ENCODE results near the gene NFS1. TPM values are rescaled to one million over a fixed set of nuclear protein-coding genes. Genes with fewer than 3 reads are reported as not detected.
"Not testable (repeated sequence)": the region's sequence is repeated elsewhere in the genome, so short reads cannot be mapped to it uniquely, and the experiment has no call there.

NFS1 gene
- total RNA-seq, 1 experiment from 2014 or later: 36.7 TPM

DNA sequence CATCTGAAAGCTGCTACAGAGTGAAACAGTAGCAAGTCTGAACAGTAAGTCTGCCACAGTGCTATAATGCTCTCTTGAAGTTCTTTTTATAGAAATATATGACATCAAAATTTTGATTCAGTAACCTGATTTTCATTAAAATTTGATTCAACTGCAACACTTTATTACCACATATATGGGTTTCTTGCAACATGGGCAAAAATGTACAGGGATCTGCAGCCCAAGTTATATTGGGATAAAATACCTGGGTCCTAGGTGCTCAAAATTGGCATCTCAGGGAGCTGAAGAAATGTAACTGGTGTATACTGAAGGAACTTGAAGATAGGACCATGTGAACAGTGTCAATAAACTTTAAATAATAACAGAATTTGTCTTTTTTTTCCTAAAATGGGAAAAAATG is 10.9 kb upstream of the NFS1 start:
- no peak for DNase-seq (ENCODE audit: low spot score)

DNA sequence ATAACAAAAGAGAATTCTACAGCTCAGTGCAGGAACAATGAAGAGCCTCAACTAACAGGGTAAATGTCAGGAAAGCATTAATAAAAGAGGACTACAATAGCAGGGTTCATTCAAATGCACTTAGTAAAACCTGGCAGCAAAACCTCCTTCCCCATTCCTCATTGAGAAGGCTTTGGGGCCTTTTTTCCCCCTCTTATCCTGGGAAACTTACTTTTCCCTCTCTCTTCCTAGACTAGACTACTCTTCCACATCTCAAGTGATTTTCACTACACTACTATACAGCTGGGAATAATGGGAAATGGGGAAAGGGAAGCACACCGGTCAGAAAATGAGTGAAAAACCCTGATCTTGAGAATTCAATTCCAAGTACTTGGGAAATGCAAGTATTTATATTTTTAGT is 10.1 kb upstream of the NFS1 start:
- DNase-seq (ENCODE audit: low spot score): no peak

DNA sequence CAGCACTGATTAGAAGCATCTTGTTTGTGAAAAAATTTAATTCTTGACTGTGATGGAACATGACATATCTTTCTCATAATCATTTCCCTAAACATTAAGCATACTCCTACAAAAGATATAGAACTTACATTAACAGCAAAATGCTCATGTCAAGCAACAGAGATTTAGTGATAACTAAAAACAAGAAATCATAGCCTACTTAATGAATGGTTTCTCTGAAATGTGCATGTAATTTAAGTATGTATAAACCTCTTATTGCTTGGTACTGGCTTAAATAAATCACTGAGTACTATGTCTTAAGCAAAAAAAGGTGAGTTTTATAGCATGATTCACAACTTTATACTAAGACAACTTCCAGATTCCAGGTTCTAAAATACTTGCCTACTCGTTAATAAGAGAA is 9.3 kb upstream of the NFS1 start:
- no peak for DNase-seq (ENCODE audit: low spot score)

DNA sequence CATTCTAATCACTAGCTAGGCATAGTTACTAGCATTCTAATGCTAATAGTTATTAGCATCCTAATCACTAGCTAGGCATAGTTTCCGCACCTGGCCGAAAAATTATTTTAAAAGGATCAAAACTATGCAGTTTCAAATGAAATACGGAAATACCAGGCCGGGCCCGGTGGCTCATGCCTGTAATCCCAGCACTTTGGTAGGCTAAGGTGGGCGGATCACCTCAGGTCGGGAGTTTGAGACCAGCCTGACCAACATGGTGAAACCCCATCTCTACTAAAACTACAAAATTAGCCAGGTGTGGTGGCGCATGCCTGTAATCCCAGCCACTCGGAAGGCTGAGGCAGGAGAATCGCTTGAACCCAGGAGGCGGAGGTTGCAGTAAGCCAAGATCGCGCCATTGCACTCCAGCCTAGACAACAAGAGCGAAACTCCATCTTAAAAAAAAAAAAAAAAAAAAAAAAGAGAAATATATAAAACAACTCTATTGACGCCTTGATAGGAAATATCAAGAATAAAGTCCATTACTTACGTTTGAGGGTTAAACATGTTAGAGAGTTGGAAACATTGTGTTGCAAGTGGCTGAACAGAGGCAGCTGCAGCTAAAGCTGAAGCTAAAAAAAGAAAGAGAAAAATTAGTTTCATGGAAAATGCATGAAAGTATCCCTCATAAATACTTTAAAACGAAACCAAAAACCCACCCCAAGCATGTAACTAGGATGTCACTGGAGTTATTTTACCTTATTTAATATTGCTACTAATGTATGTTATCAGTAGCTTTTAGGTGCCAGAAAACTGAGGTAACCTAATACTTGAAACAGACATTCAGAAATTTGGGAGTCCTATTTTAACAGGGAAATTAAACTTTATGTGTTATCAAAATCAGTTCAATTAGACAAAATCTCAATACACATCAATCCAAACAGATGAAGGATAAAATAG is 7.7 kb upstream of the NFS1 start:
- DNase-seq (ENCODE audit: low spot score): not testable (repeated sequence)

DNA sequence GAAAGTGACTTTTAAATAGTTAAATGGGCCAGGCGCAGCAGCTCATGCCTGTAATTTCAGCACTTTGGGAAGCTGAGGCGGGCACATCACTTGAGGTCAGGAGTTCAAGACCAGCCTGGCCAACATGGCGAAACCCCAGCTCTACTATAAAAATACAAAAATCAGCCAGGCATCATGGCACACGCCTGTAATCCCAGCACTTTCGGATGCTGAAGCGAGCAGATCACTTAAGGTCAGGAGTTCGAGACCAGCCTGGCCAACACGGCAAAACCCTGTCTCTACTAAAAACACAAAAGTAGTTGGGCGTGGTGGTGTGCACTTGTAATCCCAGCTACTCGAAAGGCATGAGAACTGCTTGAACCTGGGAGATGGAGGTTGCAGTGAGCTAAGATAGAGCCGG is 6.7 kb upstream of the NFS1 start:
- DNase-seq (ENCODE audit: low spot score): not testable (repeated sequence)

DNA sequence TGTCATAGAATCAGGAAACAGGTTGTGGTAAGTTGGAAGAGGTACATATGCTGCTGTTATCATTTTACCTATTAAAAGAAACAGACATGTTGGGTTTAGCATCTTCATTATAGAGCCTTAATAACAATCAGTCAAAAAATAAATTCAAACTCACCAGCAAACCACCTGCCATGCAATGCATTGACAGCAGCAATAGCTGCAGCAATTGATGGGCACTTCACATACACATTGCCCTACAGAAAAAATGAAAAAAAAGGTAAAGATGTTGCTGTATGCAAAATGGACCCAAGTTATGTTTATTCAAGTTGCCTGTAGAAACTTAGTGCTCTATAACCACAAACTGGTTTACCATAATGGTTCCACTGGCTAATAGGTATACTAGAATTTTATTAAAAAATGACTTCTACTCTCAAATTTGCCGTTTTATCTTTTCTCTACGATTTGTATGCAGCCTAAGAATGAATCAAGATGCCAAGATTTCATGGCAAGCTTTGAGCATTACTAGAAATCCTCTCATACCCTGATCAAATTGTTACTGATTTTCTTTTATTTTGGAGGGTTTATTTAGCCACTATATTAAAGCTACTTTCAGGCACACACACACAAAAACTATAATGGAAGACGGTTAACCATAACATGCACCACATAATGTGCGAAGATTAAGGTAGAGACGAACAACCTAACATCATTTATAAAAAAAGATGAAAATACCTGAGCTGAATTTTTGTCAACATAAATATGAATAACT is 5.5 kb upstream of the NFS1 start:
- DNase-seq (ENCODE audit: low spot score): no peak

DNA sequence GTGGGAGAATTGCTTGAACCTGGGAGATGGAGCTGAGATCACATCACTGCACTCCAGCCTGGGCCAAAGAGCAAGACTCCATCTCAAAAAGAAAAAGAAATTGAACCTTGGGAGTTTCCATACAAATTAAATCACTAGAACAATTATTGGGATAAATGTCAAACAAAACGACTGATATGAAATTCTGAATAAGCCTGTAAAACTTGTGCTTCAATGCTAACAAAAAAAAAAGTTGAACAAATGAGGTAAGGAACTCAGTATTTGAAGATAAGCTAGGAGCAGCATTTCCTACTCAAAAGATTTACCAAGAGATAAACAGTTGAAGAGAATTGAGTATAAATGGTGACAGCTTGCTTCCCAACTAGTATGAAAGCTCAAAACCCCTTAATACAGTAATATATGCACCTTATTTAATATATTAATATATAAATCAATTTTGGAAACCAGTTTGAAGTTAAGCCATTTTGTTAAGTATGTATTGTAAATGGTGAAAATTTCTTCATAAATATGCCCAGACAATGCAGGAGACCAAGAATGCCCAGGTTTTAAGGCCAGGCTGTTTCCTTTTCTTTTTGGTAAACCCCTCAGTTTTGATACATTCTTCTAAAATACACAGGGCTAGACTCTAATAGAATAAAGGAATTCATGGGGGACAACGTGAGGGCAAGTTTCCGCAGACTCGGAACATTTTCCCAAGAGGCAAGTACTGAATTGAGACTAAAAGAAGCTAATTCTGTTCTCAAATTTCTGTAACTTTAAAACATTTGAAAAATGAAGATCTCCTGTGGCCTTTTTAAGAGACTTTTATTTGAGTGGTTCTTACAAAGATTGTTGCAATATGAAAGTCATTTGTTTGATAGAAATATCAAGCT is 3.9 kb upstream of the NFS1 start:
- no peak for DNase-seq (ENCODE audit: low spot score)

DNA sequence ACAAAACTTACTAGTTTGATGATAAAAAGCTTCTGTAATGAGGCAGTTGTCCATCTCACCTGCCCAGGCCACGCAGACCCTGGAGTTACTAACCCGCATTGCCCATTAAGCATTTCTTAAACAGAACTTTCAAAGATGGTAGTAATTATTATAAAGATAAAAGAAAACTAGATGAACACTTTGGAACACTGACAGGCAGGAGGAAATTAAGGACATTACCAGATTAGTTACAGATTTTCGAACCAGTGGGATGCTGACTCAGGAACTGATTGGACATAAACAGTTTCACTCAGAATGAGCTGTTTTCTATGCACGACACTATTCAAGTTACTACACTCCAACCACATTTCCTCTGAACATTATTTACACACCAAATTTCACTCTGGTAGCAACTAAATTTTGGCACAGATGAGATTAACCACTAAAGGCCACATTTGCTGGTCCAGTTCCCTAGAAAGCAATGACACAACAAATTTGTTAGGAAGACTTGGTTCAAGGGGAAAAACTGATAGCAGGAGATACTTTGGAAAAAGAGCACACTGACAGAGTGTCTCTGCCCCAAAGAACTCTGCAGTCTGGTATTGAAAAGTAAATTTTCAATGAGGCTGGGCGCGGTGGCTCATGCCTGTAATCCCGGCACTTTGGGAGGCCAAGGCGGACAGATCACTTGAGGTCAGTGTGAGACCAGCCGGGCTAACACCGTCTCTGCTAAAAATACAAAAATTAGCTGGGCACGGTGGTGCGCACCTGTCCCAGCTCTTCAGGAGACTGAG is 3.1 kb upstream of the NFS1 start:
- no peak for DNase-seq (ENCODE audit: low spot score)

DNA sequence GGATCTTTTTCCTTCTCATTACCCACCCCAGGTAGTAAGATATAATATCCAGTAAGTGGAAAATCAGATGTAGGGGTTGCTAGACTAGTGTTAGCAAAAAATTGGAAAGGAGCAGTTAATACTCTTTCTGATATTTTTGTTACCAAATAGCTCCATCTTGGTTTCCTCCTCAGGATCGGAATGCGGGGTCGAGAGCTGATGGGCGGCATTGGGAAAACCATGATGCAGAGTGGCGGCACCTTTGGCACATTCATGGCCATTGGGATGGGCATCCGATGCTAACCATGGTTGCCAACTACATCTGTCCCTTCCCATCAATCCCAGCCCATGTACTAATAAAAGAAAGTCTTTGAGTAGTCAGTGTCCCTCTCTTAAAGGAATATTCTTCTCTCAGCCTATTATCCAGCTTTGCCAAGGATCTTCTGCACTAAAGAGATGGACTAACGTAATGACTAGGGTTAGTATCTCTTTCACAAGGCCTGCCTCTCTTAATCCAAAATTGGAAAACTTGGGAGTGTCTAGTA is 1.5 kb upstream of the NFS1 start:
- no peak for DNase-seq (ENCODE audit: low spot score)

DNA sequence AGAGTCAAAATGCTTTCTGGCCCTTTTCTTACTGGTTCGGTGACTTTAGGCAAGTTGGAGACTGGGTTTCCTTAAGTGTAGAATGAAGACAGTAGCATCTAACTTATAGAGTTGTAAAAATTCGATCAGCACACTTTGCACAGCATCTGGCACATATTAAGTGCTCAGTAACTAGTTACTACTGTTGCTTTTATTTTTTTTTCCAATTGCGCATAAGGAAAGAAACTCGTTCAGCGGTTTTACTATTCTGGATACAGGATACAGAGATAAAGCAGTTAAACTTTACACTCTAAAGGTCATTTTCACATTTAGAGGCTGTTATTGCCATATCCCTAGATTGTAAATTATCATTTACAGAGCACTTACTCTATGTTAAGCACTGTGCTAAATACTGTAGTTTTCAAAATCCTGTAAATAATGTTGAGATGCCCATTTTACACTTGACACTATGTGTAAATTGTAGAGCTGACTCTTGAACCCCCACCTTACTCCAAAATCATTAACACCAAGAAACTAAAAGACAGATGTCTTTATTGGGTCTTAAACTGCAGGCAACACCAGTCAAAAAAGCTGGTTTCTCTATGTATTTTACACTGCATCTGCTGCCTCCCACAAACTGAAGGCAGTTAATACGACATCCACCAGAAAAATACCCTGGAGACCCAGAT is 939 bp upstream of the NFS1 start:
- no peak for DNase-seq (ENCODE audit: low spot score)

DNA sequence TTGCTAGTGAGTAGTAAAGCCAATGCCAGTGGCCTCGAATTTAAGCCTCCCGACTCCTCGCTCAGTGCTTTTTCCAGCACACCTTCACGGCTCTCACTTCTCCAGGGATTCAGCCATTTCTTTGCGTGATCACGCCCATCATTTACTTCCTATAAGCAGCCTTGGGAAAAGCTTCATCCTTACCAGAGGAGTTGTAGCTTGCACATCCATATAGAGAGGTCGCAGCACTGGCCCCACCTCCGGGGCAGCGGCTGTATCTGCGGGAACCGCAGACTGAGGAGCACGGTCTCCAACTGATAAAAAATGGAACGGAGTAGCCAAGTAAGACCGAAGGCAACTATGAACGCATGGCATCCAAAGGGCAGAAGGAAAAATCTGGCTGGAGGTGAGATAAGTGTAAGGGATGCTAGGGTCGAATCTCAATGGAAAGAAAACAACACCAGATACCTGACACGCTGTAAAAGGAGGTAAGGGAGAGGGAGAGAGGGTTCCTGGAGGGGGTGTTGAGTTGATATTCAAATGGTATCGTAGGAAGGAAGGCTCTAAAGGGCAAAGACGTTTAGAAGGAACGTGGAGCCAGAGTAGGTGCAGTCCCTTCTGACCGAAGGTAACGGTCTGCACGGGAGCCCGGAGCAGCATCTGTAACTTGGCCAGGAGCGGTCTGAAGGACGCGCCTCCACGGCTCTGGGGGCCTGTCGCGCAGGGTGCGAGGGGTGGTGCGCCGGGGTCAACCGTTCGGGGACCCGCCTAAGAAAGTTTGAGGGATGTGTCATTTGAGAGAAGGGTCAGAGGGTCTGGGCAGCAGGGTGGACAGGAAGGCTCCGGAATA is 640 bp downstream of the NFS1 start:
- DNase-seq (ENCODE audit: low spot score): no peak

DNA sequence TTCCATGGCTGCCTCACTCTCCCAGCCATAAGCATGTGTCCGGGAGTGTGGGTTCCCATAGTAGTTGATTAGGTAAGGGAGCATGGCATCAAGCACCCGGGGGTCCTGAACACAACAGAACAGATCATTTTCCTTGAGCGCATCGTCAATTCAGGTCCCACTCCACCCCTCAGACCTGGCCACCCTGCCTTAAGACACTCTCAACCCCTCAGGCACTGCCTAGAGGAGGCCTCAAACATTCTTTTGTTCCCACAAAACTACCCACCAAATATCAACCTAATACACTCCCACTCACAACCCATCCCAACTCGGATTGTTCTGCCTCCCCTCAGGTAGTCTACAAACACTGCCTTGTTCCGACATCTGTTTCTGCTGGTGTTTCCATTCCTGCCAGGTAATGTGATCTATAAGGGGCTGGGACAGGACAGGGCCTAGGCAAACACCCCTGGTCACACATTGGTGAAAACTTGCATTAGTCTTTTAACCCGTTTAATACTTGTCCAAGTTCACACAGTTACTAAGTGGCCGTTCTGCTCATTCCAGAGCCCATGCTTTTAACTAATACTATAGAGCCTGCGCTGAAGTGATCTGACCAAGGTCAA is 1.4 kb downstream of the NFS1 start:
- no peak for DNase-seq (ENCODE audit: low spot score)

DNA sequence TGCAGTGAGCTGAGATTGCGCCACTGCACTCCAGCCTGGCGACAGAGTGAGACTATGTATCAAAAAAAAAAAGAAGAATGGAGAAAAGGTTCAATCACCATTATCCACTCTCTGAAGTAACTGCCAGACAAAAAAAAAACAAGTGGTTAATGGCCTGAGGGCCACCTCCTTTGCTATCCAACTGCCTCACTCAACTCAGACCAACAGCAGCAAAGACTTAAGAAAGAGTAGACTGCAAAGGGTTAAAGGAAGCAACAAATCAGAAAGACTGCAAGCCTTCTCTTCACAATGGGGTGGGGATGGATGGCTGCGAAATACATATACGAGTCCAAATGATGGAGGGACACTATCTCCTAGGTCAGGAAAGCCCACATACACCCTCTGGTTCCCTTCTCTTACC is 3.2 kb downstream of the NFS1 start:
- DNase-seq (ENCODE audit: low spot score): no peak

DNA sequence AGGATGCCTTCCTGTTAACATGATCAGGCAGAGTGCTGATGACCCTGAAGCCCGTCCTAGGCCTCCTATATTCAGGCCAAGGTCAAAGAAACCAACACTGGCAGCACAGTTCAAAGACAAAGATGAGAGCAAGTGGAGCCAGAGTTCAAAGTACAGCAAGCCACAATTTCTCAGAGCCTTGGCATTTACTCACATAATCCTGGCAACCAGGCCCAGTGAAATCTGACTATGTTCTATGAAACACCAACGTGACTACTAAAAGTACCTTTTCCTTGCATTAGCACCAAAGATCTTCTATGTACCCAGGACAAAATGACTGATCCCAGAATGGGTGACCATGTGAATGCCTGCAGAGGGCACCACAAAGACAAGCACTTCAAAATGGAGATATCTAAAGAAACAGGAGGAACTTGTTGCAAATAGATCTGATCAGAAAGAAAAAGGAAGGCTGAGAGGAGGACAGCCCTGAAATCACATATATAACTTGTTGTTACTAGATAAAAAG is 3.9 kb downstream of the NFS1 start:
- DNase-seq (ENCODE audit: low spot score): no peak

DNA sequence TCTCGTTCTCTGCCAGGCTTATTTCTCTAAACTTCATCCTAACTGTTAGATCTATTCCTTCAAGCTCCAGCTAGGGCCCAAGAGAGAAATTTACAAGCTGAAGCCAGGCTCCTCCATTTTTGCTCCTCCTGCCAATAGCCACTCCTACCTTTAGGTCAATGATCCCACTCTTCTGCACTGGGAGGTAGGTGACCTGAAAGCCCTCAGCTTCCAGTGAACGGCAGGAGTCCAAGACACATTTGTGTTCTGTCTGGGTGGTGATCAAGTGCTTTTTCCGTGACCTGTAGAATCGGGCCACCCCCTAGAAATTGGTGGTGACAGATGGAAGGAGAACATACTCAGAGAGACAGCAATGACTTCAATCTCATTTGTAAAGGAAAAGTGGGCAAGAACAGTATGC is 8.9 kb downstream of the NFS1 start:
- DNase-seq (ENCODE audit: low spot score): no peak

DNA sequence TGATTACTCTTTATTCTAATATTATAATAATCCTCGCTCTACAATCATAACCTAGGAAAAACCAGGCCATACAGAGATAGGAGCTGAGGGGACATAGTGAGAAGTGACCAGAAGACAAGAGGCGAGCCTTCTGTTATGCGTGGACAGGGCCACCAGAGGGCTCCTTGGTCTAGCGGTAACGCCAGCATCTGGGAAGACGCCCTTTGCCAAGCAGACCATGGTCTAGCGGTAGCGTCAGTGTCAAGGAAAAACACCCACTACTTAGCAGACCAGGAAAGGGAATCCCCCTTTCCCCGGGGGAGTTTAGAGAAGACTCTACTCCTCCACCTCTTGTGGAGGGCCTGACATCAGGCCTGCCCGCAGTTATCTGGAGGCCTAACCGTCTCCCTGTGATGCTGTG is 12.3 kb downstream of the NFS1 start:
- not testable (repeated sequence) for DNase-seq (ENCODE audit: low spot score)

DNA sequence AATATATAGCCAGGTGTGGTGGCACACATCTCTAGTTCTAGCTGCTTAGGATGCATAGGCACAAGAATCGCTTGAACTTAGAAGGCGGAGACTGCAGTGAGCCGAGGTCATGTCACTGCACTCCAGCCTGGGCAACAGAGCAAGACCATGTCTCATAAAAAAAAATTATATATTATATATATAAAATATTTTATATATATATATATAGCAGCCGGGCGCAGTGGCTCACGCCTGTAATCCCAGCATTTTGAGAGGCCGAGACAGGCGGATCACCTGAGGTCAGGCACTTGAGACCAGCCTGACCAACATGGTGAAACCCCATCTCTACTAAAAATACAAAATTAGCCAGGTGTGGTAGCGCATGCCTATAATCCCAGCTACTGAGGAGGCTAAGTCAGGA is 13.8 kb downstream of the NFS1 start:
- DNase-seq (ENCODE audit: low spot score): not testable (repeated sequence)

DNA sequence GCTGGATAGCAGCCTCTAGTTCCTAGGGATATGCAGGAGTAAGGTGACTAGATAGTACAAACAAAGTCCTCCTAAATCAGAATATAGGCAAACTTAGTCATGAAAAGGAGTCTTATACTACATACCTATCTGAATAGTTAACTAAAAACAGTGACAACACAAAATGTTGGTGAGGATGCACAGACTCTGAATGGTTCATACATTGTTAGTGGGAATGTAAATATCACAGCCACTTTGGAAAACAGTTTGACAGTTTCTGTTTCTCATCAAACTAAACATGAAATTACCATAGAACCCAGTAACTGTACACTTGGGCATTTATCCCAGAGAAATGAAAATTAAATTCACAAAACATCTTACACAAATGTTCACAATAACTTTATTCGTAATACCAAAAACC is 17.2 kb downstream of the NFS1 start:
- DNase-seq (ENCODE audit: low spot score): no peak
